Measurements from ENCODE around the gene PDE11A. TPM values are rescaled to one million over a fixed set of nuclear protein-coding genes. Genes with fewer than 3 reads are reported as not detected.

The PDE11A gene
- total RNA-seq, 1 experiment from 2014 or later = 1.4 TPM

DNA sequence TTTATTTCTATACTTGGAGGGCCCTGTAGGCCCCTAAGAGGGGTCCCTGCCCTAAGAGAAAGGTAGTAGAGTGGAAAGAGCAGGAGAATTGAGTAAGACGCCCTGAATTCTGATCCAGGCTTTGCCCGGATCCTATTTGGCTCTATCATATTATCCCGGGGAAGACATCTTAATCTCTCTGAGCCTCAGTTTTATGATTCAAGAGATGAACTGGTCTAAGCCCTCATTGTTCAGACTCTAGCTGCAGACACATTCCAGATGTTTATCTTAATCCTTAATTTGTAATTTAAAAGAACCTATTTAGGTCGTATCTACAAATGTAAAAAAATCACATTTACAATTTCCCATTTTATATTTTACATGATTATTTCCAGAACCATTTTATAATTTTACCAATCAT is 459.9 kb downstream of the PDE11A start:
- H3K4me3 Mint-ChIP-seq (ENCODE audit: low read depth, unreplicated experiment) = no peak overlapping the region

GRCh38 chr2:177611310-177611886 is 461.2 kb downstream of the PDE11A start:
- H3K27me3 Mint-ChIP-seq (ENCODE audit: unreplicated experiment) = no peaks in the 10 kb centered on the region
- H3K4me1 Mint-ChIP-seq (ENCODE audit: low read depth, unreplicated experiment) = no peaks in the 10 kb centered on the region
- no peak overlapping the region for H3K4me3 Mint-ChIP-seq (ENCODE audit: low read depth, unreplicated experiment)
- TF ChIP-seq CTCF (IDR thresholded peaks at IDR 0.05; ENCODE audit: unreplicated experiment) = no peak
- CTCF ChIA-PET = no interaction called here
- no TSS peak for BruUV-seq (replicated peaks)
- no peak overlapping the region for H3K27ac Mint-ChIP-seq (ENCODE audit: unreplicated experiment)
- no peaks in the 10 kb centered on the region for H3K36me3 Mint-ChIP-seq (ENCODE audit: insufficient read depth, unreplicated experiment)
- peaks cover 6% of the 10 kb centered on the region for H3K9me3 Mint-ChIP-seq (ENCODE audit: low read depth, unreplicated experiment)
- intact Hi-C loops (cut with micrococcal nuclease; ENCODE audit: unreplicated experiment) = no loop called here
- no peak for DNase-seq

More for the DNA sequence above, 459.9 kb downstream of the PDE11A start:
- H3K36me3 Mint-ChIP-seq (ENCODE audit: insufficient read depth, unreplicated experiment) = no peaks in the 10 kb centered on the region
- CTCF ChIA-PET = no interaction called here
- no peak for DNase-seq
- H3K4me1 Mint-ChIP-seq (ENCODE audit: low read depth, unreplicated experiment) = no peaks in the 10 kb centered on the region
- peaks cover 2% of the 10 kb centered on the region for H3K9me3 Mint-ChIP-seq (ENCODE audit: low read depth, unreplicated experiment)
- intact Hi-C loops (cut with micrococcal nuclease; ENCODE audit: unreplicated experiment) = no loop called here
- no peak overlapping the region for H3K27ac Mint-ChIP-seq (ENCODE audit: unreplicated experiment)
- BruUV-seq (replicated peaks) = no TSS peak
- no peaks in the 10 kb centered on the region for H3K27me3 Mint-ChIP-seq (ENCODE audit: unreplicated experiment)
- no peak for TF ChIP-seq CTCF (IDR thresholded peaks at IDR 0.05; ENCODE audit: unreplicated experiment)

DNA sequence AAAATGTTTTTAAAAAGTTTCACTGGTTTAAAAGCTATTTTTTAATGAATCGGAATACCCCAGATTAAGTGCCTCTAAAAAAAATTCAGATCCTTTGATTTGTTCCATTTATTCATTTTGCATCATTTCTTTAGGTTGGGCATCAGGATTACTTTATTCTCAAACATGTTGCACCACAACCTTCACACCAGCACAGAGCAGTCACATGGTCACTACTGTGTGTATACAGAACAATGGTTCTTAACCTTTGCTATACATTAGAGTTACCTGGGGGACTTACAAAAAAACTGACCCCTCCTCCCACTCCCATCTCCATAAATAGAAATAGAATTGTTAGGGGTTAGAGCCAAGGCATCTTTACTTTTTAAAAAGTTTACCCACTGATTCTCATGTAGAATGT is 461.8 kb downstream of the PDE11A start:
- Mint-ChIP-seq H3K27me3 (ENCODE audit: unreplicated experiment) (no peaks in the 10 kb centered on the region), H3K4me3 (ENCODE audit: low read depth, unreplicated experiment) (no peak overlapping the region), H3K9me3 (ENCODE audit: low read depth, unreplicated experiment) (peaks cover 6% of the 10 kb centered on the region), H3K27ac (ENCODE audit: unreplicated experiment) (no peak overlapping the region), H3K36me3 (ENCODE audit: insufficient read depth, unreplicated experiment) (no peaks in the 10 kb centered on the region), H3K4me1 (ENCODE audit: low read depth, unreplicated experiment) (no peaks in the 10 kb centered on the region)
- no TSS peak for BruUV-seq (replicated peaks)
- no peak for TF ChIP-seq CTCF (IDR thresholded peaks at IDR 0.05; ENCODE audit: unreplicated experiment)
- CTCF ChIA-PET = no interaction called here
- no peak for DNase-seq
- intact Hi-C loops (cut with micrococcal nuclease; ENCODE audit: unreplicated experiment) = no loop called here

DNA sequence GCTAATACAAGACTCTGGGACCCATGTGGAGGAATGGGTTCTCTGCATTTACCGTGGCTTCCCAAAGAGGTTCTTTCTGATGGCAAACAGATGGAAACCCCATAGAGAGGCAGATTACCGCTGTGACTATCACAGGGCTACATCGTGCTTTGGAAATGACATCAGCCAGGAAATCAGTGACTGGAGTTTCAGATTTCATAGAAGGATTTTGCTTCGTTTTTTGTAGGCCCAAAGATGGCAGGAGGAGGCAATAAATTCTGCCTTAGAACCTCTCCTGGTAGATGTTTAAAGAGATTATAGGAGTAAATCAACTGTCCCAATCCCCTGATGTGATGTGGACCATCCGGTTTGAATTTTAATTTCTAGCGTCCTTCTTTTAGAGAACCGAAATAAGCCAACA is 465.9 kb downstream of the PDE11A start:
- no peaks in the 10 kb centered on the region for H3K27me3 Mint-ChIP-seq (ENCODE audit: unreplicated experiment)
- intact Hi-C loops (cut with micrococcal nuclease; ENCODE audit: unreplicated experiment) = no loop called here
- H3K9me3 Mint-ChIP-seq (ENCODE audit: low read depth, unreplicated experiment) = peaks cover 6% of the 10 kb centered on the region
- H3K27ac Mint-ChIP-seq (ENCODE audit: unreplicated experiment) = no peak overlapping the region
- H3K4me1 Mint-ChIP-seq (ENCODE audit: low read depth, unreplicated experiment) = peaks cover 19% of the 10 kb centered on the region
- no peak for DNase-seq
- H3K36me3 Mint-ChIP-seq (ENCODE audit: insufficient read depth, unreplicated experiment) = no peaks in the 10 kb centered on the region
- CTCF ChIA-PET = no interaction called here
- no TSS peak for BruUV-seq (replicated peaks)
- TF ChIP-seq CTCF (IDR thresholded peaks at IDR 0.05; ENCODE audit: unreplicated experiment) = no peak
- no peak overlapping the region for H3K4me3 Mint-ChIP-seq (ENCODE audit: low read depth, unreplicated experiment)

All from Calu3 (cell line).